ENCODE results near the gene MRGPRE. TPM values are rescaled to one million over a fixed set of nuclear protein-coding genes. Genes with fewer than 3 reads are reported as not detected.

Gene MRGPRE
- total RNA-seq, 1 donor from 2014 or later: not detected

- no peak for DNase-seq (ENCODE audit: low read depth)
Observed at GRCh38 chr11:3214420-3214699, 17.9 kb downstream of the MRGPRE start.

- no peak for DNase-seq (ENCODE audit: low read depth)
Observed at GRCh38 chr11:3213659-3214419, 18.4 kb downstream of the MRGPRE start.

- DNase-seq (ENCODE audit: low read depth): no peak
Observed at GRCh38 chr11:3208272-3208671, 23.9 kb downstream of the MRGPRE start.

- no peak for DNase-seq (ENCODE audit: low read depth)
Observed at GRCh38 chr11:3207526-3208189, 24.6 kb downstream of the MRGPRE start.

GRCh38 chr11:3206922-3207204 is 25.4 kb downstream of the MRGPRE start:
- no peak for DNase-seq (ENCODE audit: low read depth)

GRCh38 chr11:3206156-3206921 is 25.9 kb downstream of the MRGPRE start:
- DNase-seq (ENCODE audit: low read depth): no peak

- DNase-seq (ENCODE audit: low read depth): no peak
Observed at GRCh38 chr11:3205261-3206155, 26.7 kb downstream of the MRGPRE start.

- no peak for DNase-seq (ENCODE audit: low read depth)
Observed at GRCh38 chr11:3204141-3205015, 27.8 kb downstream of the MRGPRE start.

GRCh38 chr11:3203221-3204043 is 28.8 kb downstream of the MRGPRE start:
- DNase-seq (ENCODE audit: low read depth): no peak

- no peak for DNase-seq (ENCODE audit: low read depth)
Observed at GRCh38 chr11:3202759-3203158, 29.5 kb downstream of the MRGPRE start.

GRCh38 chr11:3202305-3202704 is 29.9 kb downstream of the MRGPRE start:
- DNase-seq (ENCODE audit: low read depth): no peak

GRCh38 chr11:3201677-3202181 is 30.5 kb downstream of the MRGPRE start:
- no peak for DNase-seq (ENCODE audit: low read depth)

- no peak for DNase-seq (ENCODE audit: low read depth)
Observed at GRCh38 chr11:3201112-3201581, 31.1 kb downstream of the MRGPRE start.

- no peak for DNase-seq (ENCODE audit: low read depth)
Observed at GRCh38 chr11:3200388-3201111, 31.7 kb downstream of the MRGPRE start.

GRCh38 chr11:3199537-3200295 is 32.5 kb downstream of the MRGPRE start:
- DNase-seq (ENCODE audit: low read depth): no peak

- DNase-seq (ENCODE audit: low read depth): no peak
Observed at GRCh38 chr11:3198815-3199214, 33.4 kb downstream of the MRGPRE start.

GRCh38 chr11:3197878-3198528 is 34.2 kb downstream of the MRGPRE start:
- no peak for DNase-seq (ENCODE audit: low read depth)

Measured in myocyte (in vitro differentiated cells).